Nephron (organoid): ENCODE data around the gene SLC38A10.

Source experiments
- H3K27ac Mint-ChIP-seq, 3 experiments: 2 replicates each; pipeline ENCODE4 v1.8.0; 2020; ENCODE audit warnings: mixed read lengths in 3 of 3, mild to moderate bottlenecking in 2 of 3, moderate library complexity in 1 of 3
- H3K27me3 Mint-ChIP-seq: 2 replicates; pipeline ENCODE4 v1.8.0; 2021; ENCODE audit warnings: low read depth, mild to moderate bottlenecking, moderate library complexity, mixed read lengths
- H3K36me3 Mint-ChIP-seq: 2 replicates; pipeline ENCODE4 v1.8.0; 2020; ENCODE audit warnings: low read depth, mixed read lengths
- H3K4me1 Mint-ChIP-seq: 2 replicates; pipeline ENCODE4 v1.8.0; 2020; ENCODE audit warnings: mixed read lengths
- H3K4me3 Mint-ChIP-seq, 3 experiments: 2 replicates each; pipeline ENCODE4 v1.8.0; 2020; ENCODE audit warnings: mild to moderate bottlenecking in 3 of 3, mixed read lengths in 3 of 3, moderate library complexity in 2 of 3
- H3K9me3 Mint-ChIP-seq: 2 replicates; pipeline ENCODE4 v1.8.0; 2020; ENCODE audit warnings: mixed read lengths
- TF ChIP-seq, protein P1 (sequence below), 3 experiments: fragments of 200-600 bp; sonication (generic); IDR thresholded peaks; one replicate each; pipeline ENCODE4 v1.5.0; 2021; ENCODE audit warnings: antibody characterized with exemption in 3 of 3; ENCODE audit not compliant: unreplicated experiment in 3 of 3

The SLC38A10 gene

DNA sequence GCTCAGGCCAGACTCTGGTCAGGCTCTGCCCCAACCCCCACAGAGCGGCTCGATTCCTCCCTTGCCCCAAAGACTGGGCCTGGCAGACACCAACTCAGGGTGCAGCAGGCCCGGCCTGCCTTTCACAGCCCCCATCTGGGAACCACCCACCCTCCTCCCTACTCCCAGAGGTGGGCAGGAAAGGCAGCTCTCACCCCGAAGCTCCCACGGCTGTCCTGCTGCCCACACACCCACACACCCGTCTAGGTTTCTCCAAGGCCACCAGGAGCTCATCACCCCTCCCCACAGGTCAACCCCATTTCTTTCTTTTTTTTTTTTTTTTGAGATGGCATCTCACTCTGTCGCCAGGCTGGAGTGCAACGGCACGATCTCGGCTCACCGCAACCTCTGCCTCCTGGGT lies 76.1 kb downstream of the SLC38A10 start:
- H3K4me3 Mint-ChIP-seq: no peak overlapping the region
- peaks cover 21% of the 10 kb centered on the region for H3K36me3 Mint-ChIP-seq

DNA sequence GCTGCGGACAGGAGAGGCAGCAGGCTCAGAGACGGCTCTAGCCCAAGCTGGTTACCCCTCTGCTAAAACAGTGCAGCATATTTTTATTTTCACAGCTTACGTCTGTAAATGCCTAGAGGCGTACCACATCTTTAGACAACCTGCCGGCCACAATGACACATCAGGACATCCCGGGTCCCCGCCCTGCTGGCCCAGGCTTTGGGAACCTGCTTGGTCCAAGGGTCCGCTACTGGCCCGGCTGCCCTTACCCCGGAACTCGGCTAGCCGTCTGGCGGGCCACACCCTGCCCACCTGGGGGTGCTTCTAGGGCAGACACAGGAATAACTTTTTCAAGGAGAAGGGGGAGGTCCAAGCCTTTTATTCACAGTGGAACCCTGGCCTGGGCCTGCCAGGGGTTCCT lies 76.6 kb downstream of the SLC38A10 start:
- TF ChIP-seq, protein P1, sequence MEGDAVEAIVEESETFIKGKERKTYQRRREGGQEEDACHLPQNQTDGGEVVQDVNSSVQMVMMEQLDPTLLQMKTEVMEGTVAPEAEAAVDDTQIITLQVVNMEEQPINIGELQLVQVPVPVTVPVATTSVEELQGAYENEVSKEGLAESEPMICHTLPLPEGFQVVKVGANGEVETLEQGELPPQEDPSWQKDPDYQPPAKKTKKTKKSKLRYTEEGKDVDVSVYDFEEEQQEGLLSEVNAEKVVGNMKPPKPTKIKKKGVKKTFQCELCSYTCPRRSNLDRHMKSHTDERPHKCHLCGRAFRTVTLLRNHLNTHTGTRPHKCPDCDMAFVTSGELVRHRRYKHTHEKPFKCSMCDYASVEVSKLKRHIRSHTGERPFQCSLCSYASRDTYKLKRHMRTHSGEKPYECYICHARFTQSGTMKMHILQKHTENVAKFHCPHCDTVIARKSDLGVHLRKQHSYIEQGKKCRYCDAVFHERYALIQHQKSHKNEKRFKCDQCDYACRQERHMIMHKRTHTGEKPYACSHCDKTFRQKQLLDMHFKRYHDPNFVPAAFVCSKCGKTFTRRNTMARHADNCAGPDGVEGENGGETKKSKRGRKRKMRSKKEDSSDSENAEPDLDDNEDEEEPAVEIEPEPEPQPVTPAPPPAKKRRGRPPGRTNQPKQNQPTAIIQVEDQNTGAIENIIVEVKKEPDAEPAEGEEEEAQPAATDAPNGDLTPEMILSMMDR (IDR thresholded peaks at IDR 0.05; ENCODE audit: unreplicated experiment in 3 of 3): no peak
- H3K4me1 Mint-ChIP-seq: peaks cover 22% of the 10 kb centered on the region
- H3K9me3 Mint-ChIP-seq: no peaks in the 10 kb centered on the region
- H3K36me3 Mint-ChIP-seq: peaks cover 21% of the 10 kb centered on the region
- no peak overlapping the region for H3K4me3 Mint-ChIP-seq
- no peaks in the 10 kb centered on the region for H3K27me3 Mint-ChIP-seq
- no peak overlapping the region for H3K27ac Mint-ChIP-seq

More for the DNA sequence above, 76.1 kb downstream of the SLC38A10 start:
- Mint-ChIP-seq H3K9me3 (no peaks in the 10 kb centered on the region), H3K27me3 (no peaks in the 10 kb centered on the region), H3K4me1 (peaks cover 27% of the 10 kb centered on the region), H3K27ac (no peak overlapping the region)
- TF ChIP-seq, protein P1 (IDR thresholded peaks at IDR 0.05; ENCODE audit: unreplicated experiment in 3 of 3): no peak

DNA sequence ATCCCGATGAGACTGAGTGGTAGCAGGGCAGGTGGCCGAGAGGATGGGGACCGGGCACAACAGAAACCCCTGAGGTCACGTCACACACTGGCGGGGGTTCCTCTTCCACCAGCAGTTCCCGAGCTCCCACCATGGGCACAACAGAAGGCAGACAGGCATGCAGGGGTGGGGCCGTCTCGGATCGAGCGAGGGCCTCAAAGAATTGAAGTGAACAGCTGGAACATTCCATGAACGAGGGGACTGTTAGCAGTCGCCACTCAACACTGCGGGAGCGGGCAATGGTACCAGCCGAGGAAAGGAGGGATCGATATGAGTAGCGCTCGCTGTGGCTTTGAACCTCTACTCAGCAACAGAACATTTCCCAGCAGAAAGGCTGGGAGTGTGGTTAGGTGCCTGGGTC lies 77.6 kb downstream of the SLC38A10 start:
- Mint-ChIP-seq H3K27ac (peak overlapping the region; percentile 20 to 93 (median 83)), H3K36me3 (peaks cover 21% of the 10 kb centered on the region), H3K4me1 (peaks cover 21% of the 10 kb centered on the region), H3K27me3 (no peaks in the 10 kb centered on the region), H3K9me3 (no peaks in the 10 kb centered on the region), H3K4me3 (peak overlapping the region in 1 of 3 experiments; percentile 72)
- TF ChIP-seq, protein P1 (IDR thresholded peaks at IDR 0.05; ENCODE audit: unreplicated experiment in 3 of 3): no peak

GRCh38 chr17:81213978-81214377 lies 81.1 kb downstream of the SLC38A10 start:
- Mint-ChIP-seq H3K27ac (no peak overlapping the region), H3K9me3 (no peaks in the 10 kb centered on the region), H3K36me3 (peaks cover 21% of the 10 kb centered on the region), H3K27me3 (no peaks in the 10 kb centered on the region), H3K4me3 (no peak overlapping the region), H3K4me1 (peaks cover 14% of the 10 kb centered on the region)
- TF ChIP-seq, protein P1 (IDR thresholded peaks at IDR 0.05; ENCODE audit: unreplicated experiment in 3 of 3): no peak

DNA sequence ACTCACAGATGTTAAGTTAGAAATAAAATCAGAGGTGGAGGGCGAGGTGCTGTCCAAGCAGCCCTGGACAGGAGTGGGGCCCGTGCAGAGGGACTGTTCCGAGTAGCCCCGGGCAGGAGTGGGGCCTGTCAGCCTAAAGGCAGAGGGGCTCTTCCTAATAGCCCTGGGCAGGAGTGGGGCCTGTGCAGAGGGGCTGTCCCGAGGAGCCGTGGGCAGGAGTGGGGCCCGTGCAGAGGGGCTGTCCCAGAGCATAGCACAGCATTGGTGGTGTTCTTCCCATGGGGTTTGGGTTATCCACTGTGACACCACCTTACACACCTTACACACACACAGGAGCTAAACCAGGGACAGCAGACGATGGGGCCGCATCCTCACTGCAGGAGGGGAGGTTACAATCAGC lies 82.7 kb downstream of the SLC38A10 start:
- H3K27ac Mint-ChIP-seq: no peak overlapping the region
- peaks cover 8% of the 10 kb centered on the region for H3K4me1 Mint-ChIP-seq
- H3K36me3 Mint-ChIP-seq: peaks cover 21% of the 10 kb centered on the region
- H3K9me3 Mint-ChIP-seq: no peaks in the 10 kb centered on the region
- TF ChIP-seq, protein P1 (IDR thresholded peaks at IDR 0.05; ENCODE audit: unreplicated experiment in 3 of 3): no peak
- no peaks in the 10 kb centered on the region for H3K27me3 Mint-ChIP-seq
- H3K4me3 Mint-ChIP-seq: no peak overlapping the region

- Mint-ChIP-seq H3K4me1 (no peaks in the 10 kb centered on the region), H3K27ac (no peak overlapping the region), H3K27me3 (no peaks in the 10 kb centered on the region), H3K9me3 (no peaks in the 10 kb centered on the region), H3K4me3 (no peak overlapping the region), H3K36me3 (peaks cover 10% of the 10 kb centered on the region)
- TF ChIP-seq, protein P1 (IDR thresholded peaks at IDR 0.05; ENCODE audit: unreplicated experiment in 3 of 3): no peak
These were observed 84.2 kb downstream of the SLC38A10 start for GRCh38 chr17:81210868-81211267.
